Tibial nerve (tissue), 4 donors: ENCODE data around the gene TAMM41. TPM values are rescaled to one million over a fixed set of nuclear protein-coding genes. Genes with fewer than 3 reads are reported as not detected.

Experiments used
- DNase-seq, 2 donors: peaks; one replicate each; pipeline ENCODE4 v3.0.0-alpha.2; 2019; ENCODE audit warnings: low spot score in 2 of 2
- H3K27ac ChIP-seq, 4 donors: fragments of 200-600 bp; sonication (generic) in 3 of 4; one replicate each; pipeline ENCODE4 v1.5.1; 2017 to 2019; ENCODE audit warnings: mild to moderate bottlenecking in 1 of 4
- H3K27me3 ChIP-seq, 2 donors: fragments of 200-600 bp; sonication (generic) in 1 of 2; one replicate each; pipeline versions ENCODE4 v1.5.1 to v1.6.0; 2017 to 2019
- H3K36me3 ChIP-seq, 3 donors: fragments of 200-600 bp; sonication (generic); one replicate each; pipeline ENCODE4 v1.5.1; 2018 to 2019
- H3K4me1 ChIP-seq, 4 donors: fragments of 200-600 bp; sonication (generic) in 3 of 4; one replicate each; pipeline ENCODE4 v1.5.1; 2017 to 2019
- H3K4me3 ChIP-seq, 4 donors: fragments of 200-600 bp; sonication (generic) in 3 of 4; one replicate each; pipeline ENCODE4 v1.5.1; 2017 to 2019; ENCODE audit warnings: mild to moderate bottlenecking in 1 of 4, moderate library complexity in 1 of 4
- H3K9me3 ChIP-seq, 4 donors: fragments of 200-600 bp; sonication (generic) in 3 of 4; one replicate each; pipeline ENCODE4 v1.5.1; 2017 to 2019
- EP300 ChIP-seq, 2 donors: sonication (generic); formaldehyde crosslinking; IDR thresholded peaks; one replicate each; pipeline ENCODE4 v1.6.1; 2017; ENCODE audit warnings: antibody characterized with exemption in 2 of 2, mild to moderate bottlenecking in 1 of 2
- POLR2A ChIP-seq, 2 donors: fragments of 450-650 bp; IDR thresholded peaks; one replicate each; pipeline ENCODE4 v1.6.1; 2017; ENCODE audit warnings: antibody characterized with exemption in 2 of 2, mild to moderate bottlenecking in 2 of 2, moderate library complexity in 2 of 2
- WGBS, 2 donors: methylation state at CpG; one replicate each; pipeline ENCODE4 v1.1.5; 2018; 5-methylcytosine and 5-hydroxymethylcytosine counted together
- total RNA-seq, 4 donors: library from RNA; depleted of rRNA; stranded (reverse); fragments of >200 nt; gene quantifications; one replicate each; pipeline ENCODE4 v1.1.0, GENCODE V29; 2016
- TF ChIP-seq, protein P1 (sequence below), 5 experiments: fragments of 200-600 bp in 3 of 5; fragments of 450-650 bp in 2 of 5; sonication (generic) in 3 of 5; IDR thresholded peaks; one replicate each; pipeline ENCODE4 v1.5.1; 2016 to 2019; ENCODE audit warnings: antibody characterized with exemption in 5 of 5, mild to moderate bottlenecking in 3 of 5, moderate library complexity in 2 of 5

The TAMM41 gene
- total RNA-seq, 4 donors from 2014 or later = 15.5 to 40.8 (median 25.5) TPM

DNA sequence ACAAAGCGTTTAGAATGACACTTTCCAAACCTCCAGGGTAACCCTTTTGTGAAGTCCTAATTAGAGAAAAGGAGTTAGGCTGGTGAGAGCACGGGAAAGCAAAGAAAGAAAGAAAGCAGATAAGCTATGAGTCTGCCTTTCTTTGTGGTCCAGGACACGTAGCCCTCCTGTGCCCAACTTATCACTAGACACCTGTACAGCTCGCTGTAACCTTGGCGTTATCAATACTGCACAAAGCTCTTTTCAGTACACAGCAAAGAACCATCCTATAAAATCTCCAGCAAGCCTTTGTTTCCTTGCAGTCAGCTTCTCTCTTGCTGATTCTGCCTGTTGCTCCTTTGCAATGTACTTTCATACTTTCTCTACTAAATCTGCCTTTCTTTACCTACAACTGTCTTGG is 6.8 kb upstream of the TAMM41 start:
- H3K9me3 ChIP-seq = no peaks in the 10 kb centered on the region
- H3K27ac ChIP-seq = no peak overlapping the region
- no peaks in the 10 kb centered on the region for H3K36me3 ChIP-seq
- no peak overlapping the region for H3K4me3 ChIP-seq
- no peaks in the 10 kb centered on the region for H3K27me3 ChIP-seq
- TF ChIP-seq POLR2A (IDR thresholded peaks at IDR 0.05) (no peak), EP300 (IDR thresholded peaks at IDR 0.05) (no peak)
- TF ChIP-seq, protein P1, sequence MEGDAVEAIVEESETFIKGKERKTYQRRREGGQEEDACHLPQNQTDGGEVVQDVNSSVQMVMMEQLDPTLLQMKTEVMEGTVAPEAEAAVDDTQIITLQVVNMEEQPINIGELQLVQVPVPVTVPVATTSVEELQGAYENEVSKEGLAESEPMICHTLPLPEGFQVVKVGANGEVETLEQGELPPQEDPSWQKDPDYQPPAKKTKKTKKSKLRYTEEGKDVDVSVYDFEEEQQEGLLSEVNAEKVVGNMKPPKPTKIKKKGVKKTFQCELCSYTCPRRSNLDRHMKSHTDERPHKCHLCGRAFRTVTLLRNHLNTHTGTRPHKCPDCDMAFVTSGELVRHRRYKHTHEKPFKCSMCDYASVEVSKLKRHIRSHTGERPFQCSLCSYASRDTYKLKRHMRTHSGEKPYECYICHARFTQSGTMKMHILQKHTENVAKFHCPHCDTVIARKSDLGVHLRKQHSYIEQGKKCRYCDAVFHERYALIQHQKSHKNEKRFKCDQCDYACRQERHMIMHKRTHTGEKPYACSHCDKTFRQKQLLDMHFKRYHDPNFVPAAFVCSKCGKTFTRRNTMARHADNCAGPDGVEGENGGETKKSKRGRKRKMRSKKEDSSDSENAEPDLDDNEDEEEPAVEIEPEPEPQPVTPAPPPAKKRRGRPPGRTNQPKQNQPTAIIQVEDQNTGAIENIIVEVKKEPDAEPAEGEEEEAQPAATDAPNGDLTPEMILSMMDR (IDR thresholded peaks at IDR 0.05) = no peak
- no peaks in the 10 kb centered on the region for H3K4me1 ChIP-seq
- DNase-seq = no peak
- 69% methylated on average over 5 of the region's 5 CpGs for WGBS, 2 donors

DNA sequence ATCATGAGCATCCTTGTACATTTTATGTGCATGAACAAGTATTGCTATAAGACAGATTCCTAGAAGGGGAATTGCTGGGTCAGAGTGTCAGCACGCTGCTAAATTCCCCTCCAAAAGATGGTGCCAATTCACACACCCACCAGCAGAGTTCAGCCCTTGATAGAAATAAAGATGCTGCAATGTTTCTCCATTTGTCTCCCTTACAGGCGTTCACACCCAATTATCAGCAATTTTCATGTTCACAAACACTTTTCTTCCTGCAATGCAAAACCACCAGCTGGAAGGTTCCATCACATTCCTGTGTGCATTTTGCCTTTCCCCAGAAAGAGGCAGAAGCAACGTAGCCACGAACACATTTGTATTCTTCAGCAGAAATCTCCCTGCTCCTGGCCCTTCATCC is 3.3 kb upstream of the TAMM41 start:
- no peaks in the 10 kb centered on the region for H3K36me3 ChIP-seq
- no peaks in the 10 kb centered on the region for H3K27me3 ChIP-seq
- no peaks in the 10 kb centered on the region for H3K9me3 ChIP-seq
- no peak for DNase-seq
- no peak overlapping the region for H3K4me3 ChIP-seq
- peaks cover 0 to 21% (median 14%) of the 10 kb centered on the region in 4 donors for H3K4me1 ChIP-seq
- 41 to 43% methylated on average over 4 of the region's 4 CpGs for WGBS, 2 donors
- TF ChIP-seq POLR2A (IDR thresholded peaks at IDR 0.05) = no peak
- TF ChIP-seq EP300 (IDR thresholded peaks at IDR 0.05) = no peak
- TF ChIP-seq, protein P1 (IDR thresholded peaks at IDR 0.05) = no peak
- no peak overlapping the region for H3K27ac ChIP-seq

DNA sequence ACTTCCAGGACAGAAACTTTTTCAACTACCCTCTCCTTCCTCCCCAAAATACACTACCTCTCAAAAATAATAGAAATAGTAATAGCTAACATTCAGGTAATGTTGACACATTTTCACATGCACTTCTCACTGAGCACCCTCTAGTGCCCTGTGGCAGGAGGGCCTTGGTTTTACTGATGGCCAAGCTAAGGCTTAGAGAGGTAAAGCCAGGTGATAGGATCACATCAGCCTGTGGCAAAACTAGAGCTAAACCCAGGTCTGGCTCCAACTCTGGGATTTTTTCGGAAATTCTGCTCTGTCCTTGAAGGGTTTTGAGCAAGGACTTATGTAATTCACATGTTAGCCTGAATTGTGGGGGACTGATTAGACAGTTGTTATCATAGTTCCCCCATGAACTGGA is 922 bp upstream of the TAMM41 start:
- H3K9me3 ChIP-seq = no peaks in the 10 kb centered on the region
- 87 to 100% methylated on average over 1 of the region's 1 CpG for WGBS, 2 donors
- TF ChIP-seq EP300 (IDR thresholded peaks at IDR 0.05) (no peak), POLR2A (IDR thresholded peaks at IDR 0.05) (no peak)
- TF ChIP-seq, protein P1 (IDR thresholded peaks at IDR 0.05) = no peak
- peaks cover 0 to 14% (median 9%) of the 10 kb centered on the region in 3 donors for H3K36me3 ChIP-seq
- peak overlapping the region in 2 of 4 donors; percentile 78 to 89 for H3K4me3 ChIP-seq
- H3K27ac ChIP-seq = peak overlapping the region; percentile 59 to 93 (median 89)
- peaks cover 0 to 32% (median 20%) of the 10 kb centered on the region in 4 donors for H3K4me1 ChIP-seq
- no peaks in the 10 kb centered on the region for H3K27me3 ChIP-seq
- DNase-seq = no peak

DNA sequence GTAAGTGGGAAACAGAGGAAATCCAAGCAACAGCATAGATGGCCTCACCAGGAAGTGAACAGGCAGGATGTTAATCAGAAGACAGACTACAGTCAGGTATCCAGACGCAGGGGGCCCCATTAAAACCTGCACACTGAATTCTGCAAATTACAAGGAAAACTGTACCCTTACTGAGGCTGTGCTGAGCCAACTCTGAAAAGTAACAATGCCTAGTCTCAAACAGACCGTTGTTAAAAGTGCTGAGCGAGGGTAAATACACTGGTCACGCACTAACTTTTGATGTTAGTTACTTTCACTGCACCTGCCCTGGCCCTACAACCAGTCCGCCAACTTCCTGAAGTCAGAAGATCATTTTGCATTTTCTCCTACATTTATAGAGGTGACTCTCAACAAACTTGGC is 1.0 kb downstream of the TAMM41 start:
- peak overlapping the region; percentile 51 to 89 (median 83) for H3K4me3 ChIP-seq
- H3K27me3 ChIP-seq = no peaks in the 10 kb centered on the region
- H3K9me3 ChIP-seq = no peaks in the 10 kb centered on the region
- H3K4me1 ChIP-seq = peaks cover 0 to 32% (median 20%) of the 10 kb centered on the region in 4 donors
- peak overlapping the region in 2 of 4 donors; percentile 91 to 93 for H3K27ac ChIP-seq
- DNase-seq = no peak
- peaks cover 0 to 32% (median 12%) of the 10 kb centered on the region in 3 donors for H3K36me3 ChIP-seq
- TF ChIP-seq EP300 (IDR thresholded peaks at IDR 0.05) (no peak), POLR2A (IDR thresholded peaks at IDR 0.05) (no peak)
- TF ChIP-seq, protein P1 (IDR thresholded peaks at IDR 0.05) = no peak
- 21 to 30% methylated on average over 5 of the region's 5 CpGs for WGBS, 2 donors

DNA sequence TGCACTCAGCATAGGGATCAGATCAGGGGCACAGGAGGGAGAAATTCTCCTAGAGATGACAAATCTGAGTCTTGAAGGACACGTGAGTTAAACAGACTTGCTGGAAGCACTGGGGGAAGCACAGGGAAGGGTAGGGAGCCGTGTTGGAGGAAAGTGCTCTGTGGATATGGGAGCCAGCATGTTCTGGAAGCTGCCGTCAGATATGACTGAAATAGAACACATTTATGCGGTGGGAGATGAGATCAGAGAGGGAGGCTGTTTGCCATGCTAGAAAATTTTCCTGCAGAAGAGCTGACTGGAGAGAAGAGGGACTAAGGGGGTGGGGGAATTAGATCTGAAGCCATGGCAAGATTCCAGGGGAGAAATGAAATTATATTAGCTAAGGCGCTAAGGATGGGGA is 1.8 kb downstream of the TAMM41 start:
- 54 to 63% methylated on average over 5 of the region's 5 CpGs for WGBS, 2 donors
- DNase-seq = no peak
- H3K4me3 ChIP-seq = no peak overlapping the region
- H3K27me3 ChIP-seq = no peaks in the 10 kb centered on the region
- peaks cover 0 to 39% (median 12%) of the 10 kb centered on the region in 3 donors for H3K36me3 ChIP-seq
- peaks cover 0 to 32% (median 20%) of the 10 kb centered on the region in 4 donors for H3K4me1 ChIP-seq
- no peaks in the 10 kb centered on the region for H3K9me3 ChIP-seq
- H3K27ac ChIP-seq = no peak overlapping the region
- no peak for TF ChIP-seq POLR2A (IDR thresholded peaks at IDR 0.05)
- TF ChIP-seq, protein P1 (IDR thresholded peaks at IDR 0.05) = no peak
- no peak for TF ChIP-seq EP300 (IDR thresholded peaks at IDR 0.05)
